Body of pancreas (tissue), 4 donors: ENCODE measurements around the gene CAPN6.

ENCODE experiments used
- POLR2A ChIP-seq, 3 donors: fragments of 450-650 bp; IDR thresholded peaks; one replicate each; pipeline ENCODE4 v1.6.1; 2016; ENCODE audit warnings: antibody characterized with exemption in 3 of 3, mild to moderate bottlenecking in 2 of 3
- TF ChIP-seq, protein P1 (sequence below), 7 experiments: fragments of 450-650 bp in 4 of 7; fragments of 200-600 bp in 3 of 7; sonication (generic) in 3 of 7; IDR thresholded peaks; one replicate each; pipeline ENCODE4 v1.5.1; 2016 to 2019; ENCODE audit warnings: antibody characterized with exemption in 7 of 7

DNA sequence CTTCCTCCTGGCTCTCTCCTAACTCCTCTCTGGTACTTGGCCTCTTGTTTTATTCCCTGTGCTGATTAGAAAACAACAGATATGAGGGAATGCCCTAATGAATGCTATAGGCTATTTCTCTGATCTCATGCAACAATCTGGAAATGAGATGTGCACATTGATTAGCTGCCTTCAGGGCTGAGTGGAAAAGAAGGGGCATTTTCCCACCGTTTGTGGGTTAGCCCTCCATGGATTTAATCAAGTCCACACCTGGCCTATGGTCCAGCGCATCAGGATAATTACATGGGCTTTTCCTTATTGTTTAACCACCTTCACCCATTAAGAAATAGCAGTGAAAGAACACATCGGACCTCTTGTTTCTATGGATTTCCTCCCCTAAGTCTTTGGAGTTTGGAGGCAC lies 70.0 kb downstream of the CAPN6 start:
- TF ChIP-seq POLR2A (IDR thresholded peaks at IDR 0.05) = no peak
- TF ChIP-seq, protein P1, sequence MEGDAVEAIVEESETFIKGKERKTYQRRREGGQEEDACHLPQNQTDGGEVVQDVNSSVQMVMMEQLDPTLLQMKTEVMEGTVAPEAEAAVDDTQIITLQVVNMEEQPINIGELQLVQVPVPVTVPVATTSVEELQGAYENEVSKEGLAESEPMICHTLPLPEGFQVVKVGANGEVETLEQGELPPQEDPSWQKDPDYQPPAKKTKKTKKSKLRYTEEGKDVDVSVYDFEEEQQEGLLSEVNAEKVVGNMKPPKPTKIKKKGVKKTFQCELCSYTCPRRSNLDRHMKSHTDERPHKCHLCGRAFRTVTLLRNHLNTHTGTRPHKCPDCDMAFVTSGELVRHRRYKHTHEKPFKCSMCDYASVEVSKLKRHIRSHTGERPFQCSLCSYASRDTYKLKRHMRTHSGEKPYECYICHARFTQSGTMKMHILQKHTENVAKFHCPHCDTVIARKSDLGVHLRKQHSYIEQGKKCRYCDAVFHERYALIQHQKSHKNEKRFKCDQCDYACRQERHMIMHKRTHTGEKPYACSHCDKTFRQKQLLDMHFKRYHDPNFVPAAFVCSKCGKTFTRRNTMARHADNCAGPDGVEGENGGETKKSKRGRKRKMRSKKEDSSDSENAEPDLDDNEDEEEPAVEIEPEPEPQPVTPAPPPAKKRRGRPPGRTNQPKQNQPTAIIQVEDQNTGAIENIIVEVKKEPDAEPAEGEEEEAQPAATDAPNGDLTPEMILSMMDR (IDR thresholded peaks at IDR 0.05) = no peak
